Purkinje cell (primary cell): ENCODE results near the gene PIAS2. TPM values are rescaled to one million over a fixed set of nuclear protein-coding genes. Genes with fewer than 3 reads are reported as not detected.

Experiments
- polyA plus RNA-seq: library from polyadenylated mRNA; unstranded; fragments of >200 nt; fragmentation: Nextera tagmentation; gene quantifications from 2 replicates; pipeline ENCODE4 v1.2.1, GENCODE V29; 2014

The PIAS2 gene
- polyA plus RNA-seq: 23.7 and 32.5 TPM in 2 replicates

GRCh38 chr18:46917108-46917802 is at the start of gene PIAS2, which contains the start of gene KATNAL2:
TSS of gene PIAS2 (minus strand) at chr18:46917507. CDS start at chr18:46917345, 162 bp downstream.
TSS of gene KATNAL2 (plus strand) at chr18:46917602. CDS start at chr18:46946873, 29,271 bp downstream.

GRCh38 chr18:46756559-46757201 is 160.6 kb downstream of the PIAS2 start, which contains the start of gene ST8SIA5:
TSS of gene ST8SIA5 (minus strand) at chr18:46757053. CDS start at chr18:46756508, 545 bp downstream.

Other genes with a start within 250 kb of the PIAS2 start
- 8.0 and 19.2 TPM in 2 replicates for gene ST8SIA5, start 160.5 kb downstream of the PIAS2 start, polyA plus RNA-seq
- gene KATNAL2, start 95 bp upstream of the PIAS2 start, polyA plus RNA-seq: 4.4 and 6.4 TPM in 2 replicates
- not detected in 2 replicates for gene ELOA2, start 118.1 kb upstream of the PIAS2 start, polyA plus RNA-seq
- gene HDHD2, start 233.0 kb upstream of the PIAS2 start, polyA plus RNA-seq: 84.1 and 107 TPM in 2 replicates